HepG2 (cell line): ENCODE data around the gene USP5. TPM values are rescaled to one million over a fixed set of nuclear protein-coding genes. Genes with fewer than 3 reads are reported as not detected.

ENCODE experiments used
- ATAC-seq: fragments of 200-7000 bp; cut with Tn5 transposase; 3 replicates; pipeline ENCODE4 v1.9.1; 2020; ENCODE audit warnings: mild to moderate bottlenecking, moderate library complexity
- BruUV-seq: library from RNA; stranded (reverse); fragments of 400-500 nt; replicated peaks from 2 replicates; lab custom pipeline; 2021; lab: Mats Ljungman, UMichigan
- CTCF ChIA-PET: fragments of 300-600 bp; formaldehyde crosslinking; extraction: SDS; loops from one replicate; lab custom pipeline; 2021; ENCODE audit warnings: low total read pairs, inconsistent platforms, low intra/inter-chr PET ratio; lab: Yijun Ruan, JAX
- POLR2A ChIA-PET: fragments of 350-600 bp; sonication (Branson Sonifier 250); formaldehyde crosslinking; loops from one replicate; lab custom pipeline; 2020; ENCODE audit warnings: antibody characterized with exemption, inconsistent platforms; lab: Yijun Ruan, JAX
- DNase-seq: peaks from one replicate; pipeline ENCODE4 v3.0.0-alpha.2; 2015; ENCODE audit warnings: low spot score
- FAIRE-seq: peaks from 3 replicates; lab custom pipeline; 2011; peaks lifted over from hg19 to GRCh38; lab: Jason Lieb, UNC
- H2AFZ ChIP-seq: one replicate; pipeline ENCODE4 v1.6.1; 2011; ENCODE audit warnings: low read length, inconsistent platforms
- H3K27ac ChIP-seq: fragments of 300-600 bp; 3 replicates; pipeline ENCODE4 v1.8.0; 2011; ENCODE audit warnings: mixed run types, mild to moderate bottlenecking, mixed read lengths, low read length, inconsistent platforms; ENCODE audit not compliant: insufficient read depth; ENCODE audit errors: extremely low read length
- H3K27me3 ChIP-seq, 2 experiments: fragments of 200-600 bp in 1 of 2; 2 replicates in 1 of 2; 3 replicates in 1 of 2; pipeline versions ENCODE4 v1.6.0 to v1.8.0; 2011; ENCODE audit warnings: low read length in 2 of 2, mild to moderate bottlenecking in 2 of 2, moderate library complexity in 2 of 2, inconsistent platforms in 1 of 2; ENCODE audit not compliant: insufficient read depth in 2 of 2, control insufficient read depth in 1 of 2
- H3K36me3 ChIP-seq, 2 experiments: fragments of 200-600 bp in 1 of 2; replicated peaks in 1 of 2; 2 replicates in 1 of 2; 3 replicates in 1 of 2; pipeline versions ENCODE4 v1.5.1 to v1.8.0; 2011; ENCODE audit warnings: low read length in 2 of 2, inconsistent platforms in 1 of 2; ENCODE audit not compliant: insufficient read depth in 2 of 2, control insufficient read depth in 1 of 2
- H3K4me1 ChIP-seq: 2 replicates; pipeline ENCODE4 v1.5.1; 2012; ENCODE audit warnings: low read length, inconsistent platforms; ENCODE audit not compliant: insufficient read depth
- H3K4me2 ChIP-seq: 2 replicates; pipeline ENCODE4 v1.6.0; 2011; ENCODE audit warnings: low read depth, low read length, inconsistent platforms
- H3K4me3 ChIP-seq, 3 experiments: fragments of 200-600 bp in 1 of 3; sonication (generic), shearing (Covaris generic) in 1 of 3; replicated peaks in 1 of 3; 2 replicates each; pipeline ENCODE4 v1.5.1; 2011 to 2016; ENCODE audit warnings: low read length in 3 of 3, inconsistent platforms in 2 of 3, low read depth in 2 of 3, mild to moderate bottlenecking in 2 of 3, control low read depth in 1 of 3, mixed read lengths in 1 of 3; ENCODE audit not compliant: insufficient read depth in 1 of 3
- H3K79me2 ChIP-seq: one replicate; pipeline ENCODE4 v1.6.1; 2011; ENCODE audit warnings: low read length, inconsistent platforms; ENCODE audit not compliant: insufficient read depth
- H3K9ac ChIP-seq: 2 replicates; pipeline ENCODE4 v1.6.0; 2011; ENCODE audit warnings: mild to moderate bottlenecking, low read depth, low read length, inconsistent platforms; ENCODE audit not compliant: insufficient read depth
- H3K9me3 ChIP-seq: 2 replicates; pipeline ENCODE4 v1.5.1; 2012; ENCODE audit warnings: mild to moderate bottlenecking, low read length
- H4K20me1 ChIP-seq: 2 replicates; pipeline ENCODE4 v1.6.0; 2011; ENCODE audit warnings: inconsistent platforms, mild to moderate bottlenecking, low read length, moderate library complexity; ENCODE audit not compliant: insufficient read depth
- AGO2 ChIP-seq: fragments of 200-400 bp; formaldehyde crosslinking; optimal IDR thresholded peaks from 2 replicates; pipeline ENCODE3; 2017; ENCODE audit warnings: mild to moderate bottlenecking, low read depth, low read length, moderate library complexity
- GTF3A ChIP-seq: sonication (generic); formaldehyde crosslinking; conservative IDR thresholded peaks from 2 replicates; pipeline ENCODE4 v1.4.0; 2020; ENCODE audit warnings: mild to moderate bottlenecking, missing genetic modification reagents
- MIXL1 ChIP-seq: IDR thresholded peaks from 2 replicates; pipeline ENCODE4 v1.6.1; 2016
- ZNF121 ChIP-seq: sonication (generic); formaldehyde crosslinking; IDR thresholded peaks from 2 replicates; pipeline ENCODE4 v1.5.0; 2020; ENCODE audit warnings: mild to moderate bottlenecking, missing genetic modification reagents
- WGBS: methylation state at CpG from one replicate; pipeline ENCODE4 v1.1.6; 2017; ENCODE audit warnings: low lambda C conversion rate; 5-methylcytosine and 5-hydroxymethylcytosine counted together
- in situ Hi-C: cut with HindIII; loops from 2 replicates; pipeline ENCODE4 v1.10.0; 2017; ENCODE audit warnings: low pct_unique_long_range_greater_than_20kb; ENCODE audit not compliant: extremely low pct_ligation_motif_present
- intact Hi-C: fragments of 100-400 bp; cut with micrococcal nuclease; formaldehyde crosslinking; loops from one replicate; pipeline ENCODE4 v1.10.0; 2022; ENCODE audit not compliant: unreplicated experiment
- polyA plus RNA-seq, 8 experiments: library from polyadenylated mRNA; depleted of rRNA in 3 of 8; stranded (reverse) in 7 of 8; unstranded in 1 of 8; fragments of >200 nt; fragmentation: Illumina TruSeq in 4 of 8; extraction: Trizol in 4 of 8; gene quantifications; 2 replicates each; pipeline versions ENCODE4 v1.2.1 to v1.2.3, GENCODE V29; 2011 to 2016; ENCODE audit warnings: low read depth in 4 of 8, missing spikeins in 1 of 8, mixed read lengths in 1 of 8; ENCODE audit not compliant: insufficient read depth in 1 of 8
- total RNA-seq, 5 experiments: library from RNA; depleted of rRNA; stranded (reverse); fragments of >200 nt; fragmentation: Illumina TruSeq; extraction: Trizol; gene quantifications; 2 replicates each; pipeline ENCODE4 v1.2.3, GENCODE V29; 2016; ENCODE audit warnings: low read depth in 1 of 5
- TF ChIP-seq, protein P1 (sequence below), 2 experiments: fragments of 450-650 bp in 1 of 2; sonication (generic) in 1 of 2; formaldehyde crosslinking; IDR thresholded peaks; 2 replicates each; pipeline versions ENCODE4 v1.5.0 to v1.8.0; 2020 to 2022; ENCODE audit warnings: mild to moderate bottlenecking in 1 of 2, missing genetic modification reagents in 1 of 2
- TF ChIP-seq, protein P2 (sequence below): sonication (generic); formaldehyde crosslinking; IDR thresholded peaks from 2 replicates; pipeline ENCODE4 v1.9.0; 2021; ENCODE audit warnings: missing genetic modification reagents, borderline replicate concordance

USP5 gene
- total and polyA plus RNA-seq, 2 of the 13 experiments (the other 11 are each of a cell fraction or from before 2014, with no cell fraction given) = 39.6 to 56.0 TPM

DNA sequence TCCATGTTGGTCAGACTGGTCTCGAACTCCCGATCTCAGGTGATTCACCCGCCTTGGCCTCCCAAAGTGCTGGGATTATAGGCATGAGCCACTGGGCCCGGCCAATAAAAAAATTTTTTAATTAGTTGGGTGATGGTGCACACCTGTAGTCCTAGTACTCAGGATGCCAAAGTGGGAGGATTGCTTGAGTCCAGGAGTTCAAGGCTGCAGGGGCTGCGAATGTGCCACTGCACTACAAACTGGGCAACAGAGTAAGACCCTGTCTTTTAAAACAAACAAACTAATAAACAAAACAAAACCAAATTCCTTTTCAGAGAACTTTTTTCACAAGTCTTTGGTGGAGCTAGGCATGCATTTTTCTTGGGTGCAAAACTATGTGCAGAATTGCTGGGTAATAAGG is 31.3 kb downstream of the USP5 start:
- H3K9ac ChIP-seq = no peak overlapping the region
- no peaks in the 10 kb centered on the region for H4K20me1 ChIP-seq
- ATAC-seq (no peak), DNase-seq (no peak), FAIRE-seq (no peak)
- in situ Hi-C loops = no loop called here
- no peak overlapping the region for H3K4me2 ChIP-seq
- H3K79me2 ChIP-seq = no peaks in the 10 kb centered on the region
- H3K27ac ChIP-seq = no peak overlapping the region
- H3K27me3 ChIP-seq = no peaks in the 10 kb centered on the region
- WGBS = 93% methylated on average over 5 of the region's 5 CpGs
- TF ChIP-seq ZNF121 (CRISPR knock-in tag) = peak; percentile 81
- TF ChIP-seq, protein P1, sequence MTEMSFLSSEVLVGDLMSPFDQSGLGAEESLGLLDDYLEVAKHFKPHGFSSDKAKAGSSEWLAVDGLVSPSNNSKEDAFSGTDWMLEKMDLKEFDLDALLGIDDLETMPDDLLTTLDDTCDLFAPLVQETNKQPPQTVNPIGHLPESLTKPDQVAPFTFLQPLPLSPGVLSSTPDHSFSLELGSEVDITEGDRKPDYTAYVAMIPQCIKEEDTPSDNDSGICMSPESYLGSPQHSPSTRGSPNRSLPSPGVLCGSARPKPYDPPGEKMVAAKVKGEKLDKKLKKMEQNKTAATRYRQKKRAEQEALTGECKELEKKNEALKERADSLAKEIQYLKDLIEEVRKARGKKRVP (CRISPR knock-in tag; IDR thresholded peaks at IDR 0.05) = no peak
- POLR2A ChIA-PET = interaction anchor here (1.4 to 6.2 kb wide), 3 partner anchors 8 to 60 kb away, joined by 3 to 47 read pairs (median 40); partner anchors contain the start of genes C12orf57, RNU7-1 and SPSB2
- CTCF ChIA-PET = no interaction called here
- intact Hi-C loops = no loop called here
- H3K36me3 ChIP-seq = peaks cover 0 to 1% of the 10 kb centered on the region in 2 experiments; a peak in 2 of 5 replicates
- no peaks in the 10 kb centered on the region for H3K9me3 ChIP-seq
- H2AFZ ChIP-seq = no peak overlapping the region
- H3K4me3 ChIP-seq = no peak overlapping the region
- BruUV-seq = no TSS peak
- peaks cover 51% of the 10 kb centered on the region for H3K4me1 ChIP-seq

DNA sequence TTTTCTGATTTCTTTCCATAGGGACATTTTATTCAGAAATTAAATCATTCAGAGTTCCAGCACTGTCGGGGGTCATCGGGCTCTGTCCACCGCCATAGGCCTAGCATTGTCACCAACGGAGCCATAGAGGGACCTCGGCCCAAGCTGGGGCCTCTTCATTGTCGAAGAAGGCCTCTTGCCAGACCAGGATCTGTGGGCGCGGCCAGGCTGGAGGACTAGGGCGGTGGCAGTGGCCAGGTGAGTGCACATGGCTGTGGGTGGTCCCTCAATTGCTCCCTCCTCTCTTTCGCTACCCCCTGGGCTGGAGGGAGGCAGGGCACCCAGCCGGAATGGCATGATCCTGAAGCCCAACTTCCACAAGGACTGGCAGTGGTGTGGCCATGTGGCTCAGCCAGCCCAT is 31.7 kb downstream of the USP5 start:
- H3K27me3 ChIP-seq = no peaks in the 10 kb centered on the region
- no peaks in the 10 kb centered on the region for H4K20me1 ChIP-seq
- no peak for FAIRE-seq
- 99% methylated on average over 11 of the region's 11 CpGs for WGBS
- no peak overlapping the region for H2AFZ ChIP-seq
- no peak overlapping the region for H3K4me2 ChIP-seq
- POLR2A ChIA-PET = interaction anchor here (1.4 to 6.2 kb wide), 2 partner anchors 11 to 60 kb away, joined by 3 to 47 read pairs; partner anchors contain the start of genes C12orf57, RNU7-1 and SPSB2
- H3K79me2 ChIP-seq = no peaks in the 10 kb centered on the region
- in situ Hi-C loops = no loop called here
- TF ChIP-seq GTF3A (CRISPR knock-in tag) = no peak
- peak; percentile 46 for TF ChIP-seq AGO2
- TF ChIP-seq MIXL1 = no peak
- TF ChIP-seq, protein P2, sequence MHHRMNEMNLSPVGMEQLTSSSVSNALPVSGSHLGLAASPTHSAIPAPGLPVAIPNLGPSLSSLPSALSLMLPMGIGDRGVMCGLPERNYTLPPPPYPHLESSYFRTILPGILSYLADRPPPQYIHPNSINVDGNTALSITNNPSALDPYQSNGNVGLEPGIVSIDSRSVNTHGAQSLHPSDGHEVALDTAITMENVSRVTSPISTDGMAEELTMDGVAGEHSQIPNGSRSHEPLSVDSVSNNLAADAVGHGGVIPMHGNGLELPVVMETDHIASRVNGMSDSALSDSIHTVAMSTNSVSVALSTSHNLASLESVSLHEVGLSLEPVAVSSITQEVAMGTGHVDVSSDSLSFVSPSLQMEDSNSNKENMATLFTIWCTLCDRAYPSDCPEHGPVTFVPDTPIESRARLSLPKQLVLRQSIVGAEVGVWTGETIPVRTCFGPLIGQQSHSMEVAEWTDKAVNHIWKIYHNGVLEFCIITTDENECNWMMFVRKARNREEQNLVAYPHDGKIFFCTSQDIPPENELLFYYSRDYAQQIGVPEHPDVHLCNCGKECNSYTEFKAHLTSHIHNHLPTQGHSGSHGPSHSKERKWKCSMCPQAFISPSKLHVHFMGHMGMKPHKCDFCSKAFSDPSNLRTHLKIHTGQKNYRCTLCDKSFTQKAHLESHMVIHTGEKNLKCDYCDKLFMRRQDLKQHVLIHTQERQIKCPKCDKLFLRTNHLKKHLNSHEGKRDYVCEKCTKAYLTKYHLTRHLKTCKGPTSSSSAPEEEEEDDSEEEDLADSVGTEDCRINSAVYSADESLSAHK = no peak
- TF ChIP-seq, all 625 proteins: peak for 1
- no peak overlapping the region for H3K4me3 ChIP-seq
- H3K36me3 ChIP-seq = peaks cover 0 to 1% of the 10 kb centered on the region in 2 experiments; a peak in 2 of 5 replicates
- CTCF ChIA-PET = no interaction called here
- peaks cover 55% of the 10 kb centered on the region for H3K4me1 ChIP-seq
- no peak for ATAC-seq
- H3K27ac ChIP-seq = no peak overlapping the region
- intact Hi-C loops = no loop called here
- H3K9me3 ChIP-seq = no peaks in the 10 kb centered on the region
- no peak for DNase-seq
- BruUV-seq = no TSS peak
- H3K9ac ChIP-seq = no peak overlapping the region
